ENCODE results near the gene TMEM200A.

DNA sequence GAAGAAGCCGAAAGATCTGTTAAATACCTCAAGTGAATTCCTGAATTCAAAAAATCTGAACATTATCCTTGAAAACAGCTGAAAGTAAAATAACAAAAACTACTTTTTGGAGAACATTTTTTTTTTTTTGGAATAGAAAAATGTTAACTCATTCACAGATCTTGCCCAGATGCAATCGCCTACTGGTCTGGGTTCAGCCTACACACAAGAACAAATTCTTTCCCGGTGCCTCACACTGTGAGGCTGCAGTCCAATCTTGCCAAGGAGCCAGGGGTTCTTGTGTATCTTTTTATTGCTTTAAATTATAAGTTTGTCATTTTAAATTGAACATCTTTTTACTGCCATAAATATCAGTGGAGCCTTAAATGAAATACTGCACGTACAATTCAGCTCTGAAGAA is 41.2 kb upstream of the TMEM200A start:
- TF ChIP-seq, protein P1, sequence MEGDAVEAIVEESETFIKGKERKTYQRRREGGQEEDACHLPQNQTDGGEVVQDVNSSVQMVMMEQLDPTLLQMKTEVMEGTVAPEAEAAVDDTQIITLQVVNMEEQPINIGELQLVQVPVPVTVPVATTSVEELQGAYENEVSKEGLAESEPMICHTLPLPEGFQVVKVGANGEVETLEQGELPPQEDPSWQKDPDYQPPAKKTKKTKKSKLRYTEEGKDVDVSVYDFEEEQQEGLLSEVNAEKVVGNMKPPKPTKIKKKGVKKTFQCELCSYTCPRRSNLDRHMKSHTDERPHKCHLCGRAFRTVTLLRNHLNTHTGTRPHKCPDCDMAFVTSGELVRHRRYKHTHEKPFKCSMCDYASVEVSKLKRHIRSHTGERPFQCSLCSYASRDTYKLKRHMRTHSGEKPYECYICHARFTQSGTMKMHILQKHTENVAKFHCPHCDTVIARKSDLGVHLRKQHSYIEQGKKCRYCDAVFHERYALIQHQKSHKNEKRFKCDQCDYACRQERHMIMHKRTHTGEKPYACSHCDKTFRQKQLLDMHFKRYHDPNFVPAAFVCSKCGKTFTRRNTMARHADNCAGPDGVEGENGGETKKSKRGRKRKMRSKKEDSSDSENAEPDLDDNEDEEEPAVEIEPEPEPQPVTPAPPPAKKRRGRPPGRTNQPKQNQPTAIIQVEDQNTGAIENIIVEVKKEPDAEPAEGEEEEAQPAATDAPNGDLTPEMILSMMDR (conservative IDR thresholded peaks at IDR 0.05 in 1 of 2, IDR thresholded peaks at IDR 0.05 in 1 of 2; ENCODE audit: low read depth in 1 of 2, low read length in 2 of 2) = no peak
- TF ChIP-seq EZH2 (IDR thresholded peaks at IDR 0.05; ENCODE audit: low read length, missing control alignments) = no peak
